ENCODE data around the gene NCOA7. TPM values are rescaled to one million over a fixed set of nuclear protein-coding genes. Genes with fewer than 3 reads are reported as not detected.

The NCOA7 gene
- polyA plus RNA-seq, 1 of the 3 experiments (the other 2 are of a cell fraction): 16.3 TPM

DNA sequence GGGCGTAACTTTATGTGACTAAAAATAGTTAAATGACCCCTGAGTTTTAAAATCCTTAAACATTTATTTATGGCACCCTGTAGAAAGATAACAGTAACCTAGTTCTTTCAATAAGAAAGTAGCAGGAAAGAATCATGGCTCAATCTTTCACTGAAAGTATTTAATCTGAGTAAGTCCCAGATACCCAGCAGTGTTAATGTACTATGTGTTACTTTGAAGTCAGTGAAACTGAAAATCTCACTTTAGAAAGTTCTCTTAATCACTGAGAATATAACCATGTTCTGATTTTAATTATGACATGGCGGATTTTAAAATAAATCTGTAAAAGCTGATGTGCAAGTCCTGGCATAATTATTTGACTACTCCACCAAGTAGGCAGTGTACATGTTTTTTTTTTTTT, 49.4 kb upstream of the NCOA7 start:
- Histone ChIP-seq H3K9me2 (no peaks in the 10 kb centered on the region), H3K4me1 (ENCODE audit: control insufficient read depth in 1 of 2, insufficient read depth in 2 of 2, low read depth in 1 of 2, low read length in 1 of 2) (no peaks in the 10 kb centered on the region), H3K9me3 (no peaks in the 10 kb centered on the region), H3K9ac (no peak overlapping the region), H3K4me2 (no peak overlapping the region), H3F3A (replicated peaks; ENCODE audit: insufficient read depth) (no peaks in the 10 kb centered on the region), H3K27ac (ENCODE audit: low read depth in 2 of 2, low read length in 1 of 2) (no peak overlapping the region), H3K36me3 (replicated peaks in 1 of 2; ENCODE audit: control insufficient read depth in 1 of 2, insufficient read depth in 2 of 2, low read length in 1 of 2) (no peaks in the 10 kb centered on the region), H2AFZ (ENCODE audit: low read depth) (no peak overlapping the region), H3K27me3 (ENCODE audit: insufficient read depth) (peaks cover 36% of the 10 kb centered on the region), H3K4me3 (ENCODE audit: low read depth in 2 of 2, low read length in 1 of 2) (no peak overlapping the region), H3K79me2 (ENCODE audit: insufficient read depth) (no peaks in the 10 kb centered on the region), H4K20me1 (ENCODE audit: insufficient read depth) (no peaks in the 10 kb centered on the region)
- no peak for DNase-seq
- no peak for TF ChIP-seq TAF1 (IDR thresholded peaks at IDR 0.05; ENCODE audit: borderline replicate concordance, low read depth, low read length)
- no peak for TF ChIP-seq NFIC (IDR thresholded peaks at IDR 0.05; ENCODE audit: borderline replicate concordance)
- TF ChIP-seq, protein P1, sequence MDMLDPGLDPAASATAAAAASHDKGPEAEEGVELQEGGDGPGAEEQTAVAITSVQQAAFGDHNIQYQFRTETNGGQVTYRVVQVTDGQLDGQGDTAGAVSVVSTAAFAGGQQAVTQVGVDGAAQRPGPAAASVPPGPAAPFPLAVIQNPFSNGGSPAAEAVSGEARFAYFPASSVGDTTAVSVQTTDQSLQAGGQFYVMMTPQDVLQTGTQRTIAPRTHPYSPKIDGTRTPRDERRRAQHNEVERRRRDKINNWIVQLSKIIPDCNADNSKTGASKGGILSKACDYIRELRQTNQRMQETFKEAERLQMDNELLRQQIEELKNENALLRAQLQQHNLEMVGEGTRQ (IDR thresholded peaks at IDR 0.05; ENCODE audit: borderline replicate concordance, low read depth, low read length): no peak
- TF ChIP-seq RCOR1 (IDR thresholded peaks at IDR 0.05; ENCODE audit: low read length): no peak
- TF ChIP-seq ELF1 (IDR thresholded peaks at IDR 0.05): no peak
- no peak for TF ChIP-seq SIN3A (IDR thresholded peaks at IDR 0.05; ENCODE audit: borderline replicate concordance, low read depth, low read length)
- TF ChIP-seq YY1 (IDR thresholded peaks at IDR 0.05; ENCODE audit: low read depth): no peak
- no peak for TF ChIP-seq RFX5 (IDR thresholded peaks at IDR 0.05; ENCODE audit: low read length)
- no peak for TF ChIP-seq JUND (IDR thresholded peaks at IDR 0.05)
- TF ChIP-seq EZH2phosphoT487 (IDR thresholded peaks at IDR 0.05; ENCODE audit: borderline replicate concordance, low read depth): no peak
- WGBS (ENCODE audit: low lambda C conversion rate): 30% methylated on average over 2 of the region's 2 CpGs
- ChIA-PET POLR2A (no interaction called here), CTCF (interaction anchor here (0.7 to 1.3 kb wide), 2 partner anchors 17 to 428 kb away, joined by 3 read pairs; no protein-coding TSS in a partner anchor)

DNA sequence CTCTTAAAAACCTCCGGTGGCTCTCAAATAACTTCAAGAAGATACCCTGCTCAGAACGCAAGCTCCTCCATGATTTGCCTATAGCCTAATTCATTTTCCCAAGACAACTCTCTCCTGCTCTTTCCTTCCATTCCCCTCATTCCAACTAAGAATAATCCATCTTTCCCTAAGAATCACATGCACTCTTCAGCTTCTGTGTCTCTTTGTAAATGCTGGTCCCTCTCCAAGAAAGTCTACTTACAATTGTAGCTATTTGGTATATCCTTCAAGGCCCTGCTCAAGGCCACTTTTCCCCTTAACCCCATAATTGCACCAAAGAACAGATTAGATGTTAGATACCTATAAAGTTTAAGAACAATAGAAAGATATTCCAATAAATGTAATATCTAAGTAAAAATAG, 48.7 kb upstream of the NCOA7 start:
- H3K4me1 ChIP-seq (ENCODE audit: control insufficient read depth in 1 of 2, insufficient read depth in 2 of 2, low read depth in 1 of 2, low read length in 1 of 2): peaks cover 0 to 4% of the 10 kb centered on the region in 2 experiments; a peak in 2 of 4 replicates
- CTCF ChIA-PET: interaction anchor here (0.7 to 1.3 kb wide), 2 partner anchors 17 to 429 kb away, joined by 3 read pairs; no protein-coding TSS in a partner anchor
- WGBS (ENCODE audit: low lambda C conversion rate): 21% methylated on average over 2 of the region's 2 CpGs
- H3K9ac ChIP-seq: no peak overlapping the region
- H3K4me2 ChIP-seq: no peak overlapping the region
- no peak for DNase-seq
- no peaks in the 10 kb centered on the region for H3F3A ChIP-seq (replicated peaks; ENCODE audit: insufficient read depth)
- H3K27me3 ChIP-seq (ENCODE audit: insufficient read depth): peaks cover 42% of the 10 kb centered on the region
- no peaks in the 10 kb centered on the region for H3K36me3 ChIP-seq (replicated peaks in 1 of 2; ENCODE audit: control insufficient read depth in 1 of 2, insufficient read depth in 2 of 2, low read length in 1 of 2)
- H3K9me2 ChIP-seq: no peaks in the 10 kb centered on the region
- no peak overlapping the region for H2AFZ ChIP-seq (ENCODE audit: low read depth)
- H3K9me3 ChIP-seq: no peaks in the 10 kb centered on the region
- no peak overlapping the region for H3K4me3 ChIP-seq (ENCODE audit: low read depth in 2 of 2, low read length in 1 of 2)
- H4K20me1 ChIP-seq (ENCODE audit: insufficient read depth): no peaks in the 10 kb centered on the region
- H3K79me2 ChIP-seq (ENCODE audit: insufficient read depth): no peaks in the 10 kb centered on the region
- POLR2A ChIA-PET: no interaction called here
- no peak overlapping the region for H3K27ac ChIP-seq (ENCODE audit: low read depth in 2 of 2, low read length in 1 of 2)
- TF ChIP-seq EP300 (IDR thresholded peaks at IDR 0.05; ENCODE audit: borderline replicate concordance in 1 of 2, low read depth in 1 of 2, low read length in 1 of 2) (no peak), JUND (IDR thresholded peaks at IDR 0.05) (no peak), TEAD4 (IDR thresholded peaks at IDR 0.05; ENCODE audit: borderline replicate concordance, insufficient read depth) (no peak), SMC3 (IDR thresholded peaks at IDR 0.05; ENCODE audit: low read depth, low read length) (no peak), MXI1 (IDR thresholded peaks at IDR 0.05; ENCODE audit: low read depth, low read length) (no peak), RCOR1 (IDR thresholded peaks at IDR 0.05; ENCODE audit: low read length) (no peak), YY1 (IDR thresholded peaks at IDR 0.05; ENCODE audit: low read depth) (no peak), FOSL2 (IDR thresholded peaks at IDR 0.05; ENCODE audit: borderline replicate concordance, low read depth) (no peak), FOXJ3 (CRISPR knock-in tag; IDR thresholded peaks at IDR 0.05) (no peak), SIN3A (IDR thresholded peaks at IDR 0.05; ENCODE audit: borderline replicate concordance, low read depth, low read length) (no peak), CHD2 (IDR thresholded peaks at IDR 0.05; ENCODE audit: low read length, partially characterized antibody) (no peak), POLR2AphosphoS5 (IDR thresholded peaks at IDR 0.05; ENCODE audit: low read depth, low read length) (no peak), NFIC (IDR thresholded peaks at IDR 0.05; ENCODE audit: borderline replicate concordance) (no peak), TAF1 (IDR thresholded peaks at IDR 0.05; ENCODE audit: borderline replicate concordance, low read depth, low read length) (no peak)
- TF ChIP-seq, protein P2, sequence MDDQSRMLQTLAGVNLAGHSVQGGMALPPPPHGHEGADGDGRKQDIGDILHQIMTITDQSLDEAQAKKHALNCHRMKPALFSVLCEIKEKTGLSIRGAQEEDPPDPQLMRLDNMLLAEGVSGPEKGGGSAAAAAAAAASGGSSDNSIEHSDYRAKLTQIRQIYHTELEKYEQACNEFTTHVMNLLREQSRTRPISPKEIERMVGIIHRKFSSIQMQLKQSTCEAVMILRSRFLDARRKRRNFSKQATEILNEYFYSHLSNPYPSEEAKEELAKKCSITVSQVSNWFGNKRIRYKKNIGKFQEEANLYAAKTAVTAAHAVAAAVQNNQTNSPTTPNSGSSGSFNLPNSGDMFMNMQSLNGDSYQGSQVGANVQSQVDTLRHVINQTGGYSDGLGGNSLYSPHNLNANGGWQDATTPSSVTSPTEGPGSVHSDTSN (IDR thresholded peaks at IDR 0.05): no peak
- TF ChIP-seq, protein P3, sequence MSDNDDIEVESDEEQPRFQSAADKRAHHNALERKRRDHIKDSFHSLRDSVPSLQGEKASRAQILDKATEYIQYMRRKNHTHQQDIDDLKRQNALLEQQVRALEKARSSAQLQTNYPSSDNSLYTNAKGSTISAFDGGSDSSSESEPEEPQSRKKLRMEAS (IDR thresholded peaks at IDR 0.05; ENCODE audit: low read depth): no peak

All from SK-N-SH (cell line).